Right lobe of liver (tissue), 6 donors: ENCODE measurements around the gene PAF1. TPM values are rescaled to one million over a fixed set of nuclear protein-coding genes. Genes with fewer than 3 reads are reported as not detected.
"Not testable (repeated sequence)": the region's sequence is repeated elsewhere in the genome, so short reads cannot be mapped to it uniquely, and the experiment has no call there.

Experiments
- ATAC-seq, 4 donors: fragments of 200-7000 bp; cut with Tn5 transposase; one replicate each; pipeline ENCODE4 v1.9.1; 2020; ENCODE audit warnings: mild to moderate bottlenecking in 4 of 4, moderate library complexity in 4 of 4
- DNase-seq, 3 donors: peaks; one replicate each; pipeline ENCODE4 v3.0.0-alpha.2; 2020
- H3K27ac ChIP-seq, 3 donors: fragments of 200-600 bp; one replicate each; pipeline ENCODE4 v1.8.0; 2022
- H3K27me3 ChIP-seq, 2 donors: fragments of 200-600 bp; one replicate each; pipeline ENCODE4 v1.8.0; 2022
- H3K36me3 ChIP-seq, 4 donors: fragments of 200-600 bp; sonication (generic) in 1 of 4; one replicate each; pipeline versions ENCODE4 v1.5.1 to v1.8.0; 2017 to 2022; ENCODE audit warnings: control low read depth in 1 of 4
- H3K4me1 ChIP-seq, 4 donors: fragments of 200-600 bp; sonication (generic) in 1 of 4; one replicate each; pipeline versions ENCODE4 v1.5.1 to v1.8.0; 2017 to 2022; ENCODE audit warnings: control low read depth in 1 of 4
- H3K4me3 ChIP-seq, 3 donors: fragments of 200-600 bp; one replicate each; pipeline ENCODE4 v1.8.0; 2022
- H3K9me3 ChIP-seq, 4 donors: fragments of 200-600 bp; sonication (generic) in 1 of 4; one replicate each; pipeline versions ENCODE4 v1.5.1 to v1.8.0; 2017 to 2022; ENCODE audit warnings: control low read depth in 1 of 4
- CTCF ChIP-seq, 4 donors: fragments of 200-600 bp in 3 of 4; fragments of 450-650 bp in 1 of 4; IDR thresholded peaks; one replicate each; pipeline versions ENCODE4 v1.5.1 to v1.8.0; 2016 to 2022; ENCODE audit warnings: antibody characterized with exemption in 4 of 4, mild to moderate bottlenecking in 2 of 4
- POLR2A ChIP-seq: fragments of 450-650 bp; IDR thresholded peaks from one replicate; pipeline ENCODE4 v1.6.1; 2017; ENCODE audit warnings: antibody characterized with exemption, mild to moderate bottlenecking
- WGBS: methylation state at CpG from one replicate; pipeline ENCODE4 v1.1.6; 2018; ENCODE audit warnings: low coverage, low lambda C conversion rate; ENCODE audit not compliant: insufficient coverage; ENCODE audit errors: missing lambda C conversion rate; 5-methylcytosine and 5-hydroxymethylcytosine counted together
- intact Hi-C, 2 donors: fragments of 100-400 bp; cut with DNase I; formaldehyde crosslinking; loops; one replicate each; pipeline versions ENCODE4 v1.11.2 to v1.14.1; 2022
- total RNA-seq, 6 experiments: library from RNA; depleted of rRNA in 2 of 6; stranded (reverse); fragments of >200 nt in 2 of 6; fragmentation: NEBNext Ultra II Directional in 3 of 6; extraction: Animal tissue kit (Norgen Biotek cat#: 25700) in 3 of 6; gene quantifications; one replicate each; pipeline versions ENCODE4 v1.1.0 to v1.2.4, GENCODE V29; 2016 to 2023
- donor health status: DM: no; HTN: yes; CAD: no.
- donor health status: DM: no; HTN: no; CAD: no.
- donor health status: DM: no; HTN: no; CAD: no.
- donor health status: DM: no; HTN: yes; CAD: no.
- donor health status: DM: no; HTN: yes; CAD: no.

PAF1 gene
- total RNA-seq, 6 experiments from 2014 or later, result 18.6 to 34.9 (median 24.8) TPM

- no peak for TF ChIP-seq CTCF (IDR thresholded peaks at IDR 0.05)
- no peak for TF ChIP-seq POLR2A
- no peaks in the 10 kb centered on the region for H3K27me3 ChIP-seq
- H3K27ac ChIP-seq, result peak overlapping the region; percentile 53 to 86 (median 60)
- DNase-seq (peak in 2 of 3 donors; percentile 43 to 66), ATAC-seq (no peak)
- intact Hi-C loops, result no loop called here
- peak overlapping the region; percentile 54 to 81 (median 64) for H3K4me3 ChIP-seq
- 3% methylated on average over 20 of the region's 51 CpGs for WGBS
- no peaks in the 10 kb centered on the region for H3K36me3 ChIP-seq
- peaks cover 0 to 8% (median 3%) of the 10 kb centered on the region in 4 donors for H3K4me1 ChIP-seq
- no peaks in the 10 kb centered on the region for H3K9me3 ChIP-seq
These were observed 48.1 kb downstream of the PAF1 start for GRCh38 chr19:39342647-39343305.

- H3K36me3 ChIP-seq, result no peaks in the 10 kb centered on the region
- intact Hi-C loops, result no loop called here
- H3K9me3 ChIP-seq, result no peaks in the 10 kb centered on the region
- TF ChIP-seq POLR2A (peak; percentile 95), CTCF (IDR thresholded peaks at IDR 0.05) (peak; percentile 87 to 96 (median 96))
- ATAC-seq (peak; percentile 91 to 96 (median 94)), DNase-seq (peak; percentile 99 to 100 (median 100))
- WGBS, result 1% methylated on average over 39 of the region's 105 CpGs
- peak within 1 kb of the TSS; percentile 78 to 81 (median 80) for H3K4me3 ChIP-seq
- no peaks in the 10 kb centered on the region for H3K27me3 ChIP-seq
- H3K4me1 ChIP-seq, result peaks cover 0 to 8% (median 3%) of the 10 kb centered on the region in 4 donors
- peak within 1 kb of the TSS; percentile 78 to 88 (median 86) for H3K27ac ChIP-seq
These were observed 48.9 kb downstream of the PAF1 start, which contains the start of gene SAMD4B for GRCh38 chr19:39341719-39342604. Gene SAMD4B (plus strand): TSS chr19:39342421. CDS start chr19:39356894, 14,473 bp downstream.

GRCh38 chr19:39341129-39341718 lies 49.7 kb downstream of the PAF1 start:
- 3% methylated on average over 17 of the region's 17 CpGs for WGBS
- peak; percentile 1 to 6 (median 5) for ATAC-seq
- intact Hi-C loops, result no loop called here

GRCh38 chr19:39340156-39340555 lies 50.8 kb downstream of the PAF1 start:
- H3K4me1 ChIP-seq, H3K36me3 ChIP-seq, H3K4me3 ChIP-seq, H3K9me3 ChIP-seq, DNase-seq, H3K27me3 ChIP-seq, intact Hi-C loops, ATAC-seq: not testable (repeated sequence)
- H3K27ac ChIP-seq, result peak overlapping the region in 1 of 3 donors; percentile 88
- WGBS, result 85% methylated on average over 6 of the region's 7 CpGs

More at GRCh38 chr19:39341129-39341718, 49.7 kb downstream of the PAF1 start:
- DNase-seq, result peak in 2 of 3 donors; percentile 43 to 60
- no peaks in the 10 kb centered on the region for H3K36me3 ChIP-seq
- no peaks in the 10 kb centered on the region for H3K27me3 ChIP-seq
- peak overlapping the region; percentile 70 to 80 (median 78) for H3K4me3 ChIP-seq
- H3K4me1 ChIP-seq, result peaks cover 0 to 8% (median 3%) of the 10 kb centered on the region in 4 donors
- TF ChIP-seq POLR2A (no peak), CTCF (IDR thresholded peaks at IDR 0.05) (no peak)
- peak overlapping the region; percentile 78 to 88 (median 81) for H3K27ac ChIP-seq
- H3K9me3 ChIP-seq, result no peaks in the 10 kb centered on the region
